Suprapubic skin (tissue), 4 donors: ENCODE data around the gene SOWAHA. TPM values are rescaled to one million over a fixed set of nuclear protein-coding genes. Genes with fewer than 3 reads are reported as not detected.

Experiments used
- DNase-seq, 2 donors: peaks; one replicate each; pipeline ENCODE4 v3.0.0-alpha.2; 2019; ENCODE audit warnings: low spot score in 2 of 2
- H3K27ac ChIP-seq: fragments of 200-600 bp; sonication (generic); one replicate; pipeline ENCODE4 v1.5.1; 2019
- H3K27me3 ChIP-seq: fragments of 200-600 bp; sonication (generic); one replicate; pipeline ENCODE4 v1.5.1; 2019
- H3K36me3 ChIP-seq: fragments of 200-600 bp; sonication (generic); one replicate; pipeline ENCODE4 v1.5.1; 2019
- H3K4me1 ChIP-seq: fragments of 200-600 bp; sonication (generic); one replicate; pipeline ENCODE4 v1.5.1; 2019
- H3K4me3 ChIP-seq: fragments of 200-600 bp; sonication (generic); one replicate; pipeline ENCODE4 v1.5.1; 2019; ENCODE audit warnings: mild to moderate bottlenecking
- H3K9me3 ChIP-seq: fragments of 200-600 bp; sonication (generic); one replicate; pipeline ENCODE4 v1.5.1; 2019
- CTCF ChIP-seq, 2 donors: fragments of 200-600 bp in 1 of 2; fragments of 450-650 bp in 1 of 2; sonication (generic) in 1 of 2; IDR thresholded peaks; one replicate each; pipeline ENCODE4 v1.5.1; 2016 to 2019; ENCODE audit warnings: antibody characterized with exemption in 2 of 2, mild to moderate bottlenecking in 1 of 2, moderate library complexity in 1 of 2
- EP300 ChIP-seq: sonication (generic); formaldehyde crosslinking; IDR thresholded peaks from one replicate; pipeline ENCODE4 v1.6.1; 2017; ENCODE audit warnings: antibody characterized with exemption
- POLR2A ChIP-seq, 2 donors: fragments of 450-650 bp; IDR thresholded peaks; one replicate each; pipeline ENCODE4 v1.6.1; 2017; ENCODE audit warnings: antibody characterized with exemption in 2 of 2, mild to moderate bottlenecking in 2 of 2, moderate library complexity in 2 of 2
- POLR2AphosphoS5 ChIP-seq, 3 donors: sonication (generic); formaldehyde crosslinking; IDR thresholded peaks; one replicate each; pipeline ENCODE4 v1.6.1; 2017; ENCODE audit warnings: antibody characterized with exemption in 3 of 3
- WGBS: methylation state at CpG from one replicate; pipeline ENCODE4 v1.1.5; 2018; 5-methylcytosine and 5-hydroxymethylcytosine counted together
- total RNA-seq, 4 donors: library from RNA; depleted of rRNA; stranded (reverse); fragments of >200 nt; gene quantifications; one replicate each; pipeline ENCODE4 v1.1.0, GENCODE V29; 2016

Gene SOWAHA
- under 1 TPM in 3 of 4 donors, not detected in 1; 0.23 to 0.93 (median 0.48) TPM for total RNA-seq

GRCh38 chr5:132812781-132813598 is at the start of gene SOWAHA:
Gene SOWAHA, plus strand, starts transcription at chr5:132813302. Its CDS starts 320 bp downstream, at chr5:132813622.
- DNase-seq, result peak in 1 of 2 donors; percentile 76
- peak within 1 kb of the TSS; percentile 25 for H3K27ac ChIP-seq
- peaks cover 41% of the 10 kb centered on the region for H3K27me3 ChIP-seq

GRCh38 chr5:132764051-132764450 is 49.1 kb upstream of the SOWAHA start:
- H3K27me3 ChIP-seq, result no peaks in the 10 kb centered on the region
- H3K4me1 ChIP-seq, result peaks cover 35% of the 10 kb centered on the region
- H3K4me3 ChIP-seq, result no peak overlapping the region
- peaks cover 64% of the 10 kb centered on the region for H3K36me3 ChIP-seq
- H3K27ac ChIP-seq, result no peak overlapping the region
- no peaks in the 10 kb centered on the region for H3K9me3 ChIP-seq
- peak in 1 of 2 donors; percentile 38 for DNase-seq
- TF ChIP-seq EP300 (no peak), POLR2AphosphoS5 (IDR thresholded peaks at IDR 0.05) (no peak), POLR2A (IDR thresholded peaks at IDR 0.05) (no peak), CTCF (IDR thresholded peaks at IDR 0.05) (no peak)
- no CpG with 5 or more reads among the region's 10 CpGs for WGBS

More at GRCh38 chr5:132812781-132813598, at the start of gene SOWAHA:
- H3K4me1 ChIP-seq, result peaks cover 18% of the 10 kb centered on the region
- 7% methylated on average over 46 of the region's 68 CpGs for WGBS
- H3K36me3 ChIP-seq, result no peaks in the 10 kb centered on the region
- TF ChIP-seq POLR2A (IDR thresholded peaks at IDR 0.05) (no peak), POLR2AphosphoS5 (IDR thresholded peaks at IDR 0.05) (no peak), CTCF (IDR thresholded peaks at IDR 0.05) (no peak), EP300 (no peak)
- H3K4me3 ChIP-seq, result peak within 1 kb of the TSS; percentile 50
- H3K9me3 ChIP-seq, result no peaks in the 10 kb centered on the region

- Histone ChIP-seq H3K9me3 (no peaks in the 10 kb centered on the region), H3K4me1 (peaks cover 40% of the 10 kb centered on the region), H3K27me3 (no peaks in the 10 kb centered on the region), H3K36me3 (peaks cover 57% of the 10 kb centered on the region), H3K27ac (no peak overlapping the region), H3K4me3 (no peak overlapping the region)
- 93% methylated on average over 7 of the region's 7 CpGs for WGBS
- TF ChIP-seq POLR2AphosphoS5 (IDR thresholded peaks at IDR 0.05) (no peak), EP300 (no peak)
- DNase-seq, result peak in 1 of 2 donors; percentile 69
Observed at GRCh38 chr5:132764671-132765238, 48.3 kb upstream of the SOWAHA start.

- peaks cover 50% of the 10 kb centered on the region for H3K36me3 ChIP-seq
- peak in 1 of 2 donors; percentile 71 for DNase-seq
- TF ChIP-seq POLR2AphosphoS5 (IDR thresholded peaks at IDR 0.05) (no peak), POLR2A (IDR thresholded peaks at IDR 0.05) (no peak), CTCF (IDR thresholded peaks at IDR 0.05) (no peak), EP300 (no peak)
- H3K4me3 ChIP-seq, result no peak overlapping the region
- H3K27me3 ChIP-seq, result no peaks in the 10 kb centered on the region
- no peak overlapping the region for H3K27ac ChIP-seq
- peaks cover 43% of the 10 kb centered on the region for H3K4me1 ChIP-seq
- 73% methylated on average over 12 of the region's 12 CpGs for WGBS
- H3K9me3 ChIP-seq, result no peaks in the 10 kb centered on the region
Observed at GRCh38 chr5:132765311-132766019, 47.6 kb upstream of the SOWAHA start.

GRCh38 chr5:132766020-132766805 is 46.9 kb upstream of the SOWAHA start:
- Histone ChIP-seq H3K4me1 (peaks cover 51% of the 10 kb centered on the region), H3K27me3 (no peaks in the 10 kb centered on the region), H3K4me3 (no peak overlapping the region), H3K9me3 (no peaks in the 10 kb centered on the region), H3K27ac (no peak overlapping the region), H3K36me3 (peaks cover 43% of the 10 kb centered on the region)
- DNase-seq, result peak in 1 of 2 donors; percentile 57
- no peak for TF ChIP-seq POLR2A (IDR thresholded peaks at IDR 0.05)
- TF ChIP-seq EP300, result no peak
- TF ChIP-seq CTCF (IDR thresholded peaks at IDR 0.05), result no peak
- no peak for TF ChIP-seq POLR2AphosphoS5 (IDR thresholded peaks at IDR 0.05)
- 95% methylated on average over 14 of the region's 14 CpGs for WGBS
